ENCODE measurements around the gene NETO2. TPM values are rescaled to one million over a fixed set of nuclear protein-coding genes. Genes with fewer than 3 reads are reported as not detected.

NETO2 gene
- total and polyA plus RNA-seq, 2 of the 13 experiments (the other 11 are each of a cell fraction or from before 2014, with no cell fraction given): 8.2 to 13.5 TPM

- TF ChIP-seq GTF2F1 (IDR thresholded peaks at IDR 0.05; ENCODE audit: low read length) (0 out of 2 replicates have a peak, but pooled peaks have one; percentile 25), ZNF562 (CRISPR knock-in tag; IDR thresholded peaks at IDR 0.05; ENCODE audit: borderline replicate concordance) (no peak), MATR3 (CRISPR knock-in tag; IDR thresholded peaks at IDR 0.05) (no peak), ZNF782 (CRISPR knock-in tag; IDR thresholded peaks at IDR 0.05; ENCODE audit: borderline replicate concordance) (no peak), ZNF776 (CRISPR knock-in tag; IDR thresholded peaks at IDR 0.05) (no peak), ASH2L (IDR thresholded peaks at IDR 0.05; ENCODE audit: insufficient read length, low read depth, low read length) (peak; percentile 57), CEBPG (CRISPR knock-in tag; IDR thresholded peaks at IDR 0.05) (peak; percentile 7; the same call in 1 of the 2 replicates), HOXA5 (CRISPR knock-in tag; IDR thresholded peaks at IDR 0.05) (no peak), CREB1 (IDR thresholded peaks at IDR 0.05) (no peak), CREB1 (CRISPR knock-in tag; IDR thresholded peaks at IDR 0.05) (no peak), MNT (IDR thresholded peaks at IDR 0.05) (no peak), TAF1 (CRISPR knock-in tag; IDR thresholded peaks at IDR 0.05) (peak; percentile 21; the same call in 1 of the 2 replicates), AKAP8 (CRISPR knock-in tag; IDR thresholded peaks at IDR 0.05) (no peak), ZNF282 (IDR thresholded peaks at IDR 0.05; ENCODE audit: partially characterized antibody) (no peak), AHR (CRISPR knock-in tag; IDR thresholded peaks at IDR 0.05) (no peak), POGZ (CRISPR knock-in tag; IDR thresholded peaks at IDR 0.05) (peak; percentile 81), ZNF10 (CRISPR knock-in tag; IDR thresholded peaks at IDR 0.05; ENCODE audit: borderline replicate concordance, low read depth) (no peak), ZNF251 (CRISPR knock-in tag; IDR thresholded peaks at IDR 0.05) (no peak), ZNF101 (CRISPR knock-in tag; IDR thresholded peaks at IDR 0.05; ENCODE audit: borderline replicate concordance, low read depth) (no peak), ZFX (CRISPR knock-in tag; IDR thresholded peaks at IDR 0.05; ENCODE audit: low read depth) (peak; percentile 23; the same call in 1 of the 2 replicates), ZNF879 (CRISPR knock-in tag; IDR thresholded peaks at IDR 0.05) (no peak), PLRG1 (conservative IDR thresholded peaks at IDR 0.05) (no peak), ZFY (CRISPR knock-in tag; IDR thresholded peaks at IDR 0.05) (no peak; the same call in 1 of the 2 replicates), CCAR2 (optimal IDR thresholded peaks at IDR 0.05; ENCODE audit: low read depth, low read length) (no peak), ZNF121 (CRISPR knock-in tag; IDR thresholded peaks at IDR 0.05) (no peak), SRSF4 (IDR thresholded peaks at IDR 0.05; ENCODE audit: low read depth, low read length, poor library complexity, severe bottlenecking) (no peak), ZNF34 (CRISPR knock-in tag; IDR thresholded peaks at IDR 0.05; ENCODE audit: borderline replicate concordance) (no peak), ZNF232 (CRISPR knock-in tag; IDR thresholded peaks at IDR 0.05; ENCODE audit: borderline replicate concordance) (no peak), TBX3 (IDR thresholded peaks at IDR 0.05; ENCODE audit: borderline replicate concordance) (no peak)
- TF ChIP-seq, protein P1, sequence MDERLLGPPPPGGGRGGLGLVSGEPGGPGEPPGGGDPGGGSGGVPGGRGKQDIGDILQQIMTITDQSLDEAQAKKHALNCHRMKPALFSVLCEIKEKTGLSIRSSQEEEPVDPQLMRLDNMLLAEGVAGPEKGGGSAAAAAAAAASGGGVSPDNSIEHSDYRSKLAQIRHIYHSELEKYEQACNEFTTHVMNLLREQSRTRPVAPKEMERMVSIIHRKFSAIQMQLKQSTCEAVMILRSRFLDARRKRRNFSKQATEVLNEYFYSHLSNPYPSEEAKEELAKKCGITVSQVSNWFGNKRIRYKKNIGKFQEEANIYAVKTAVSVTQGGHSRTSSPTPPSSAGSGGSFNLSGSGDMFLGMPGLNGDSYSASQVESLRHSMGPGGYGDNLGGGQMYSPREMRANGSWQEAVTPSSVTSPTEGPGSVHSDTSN (CRISPR knock-in tag; IDR thresholded peaks at IDR 0.05): no peak
- TF ChIP-seq, protein P2, sequence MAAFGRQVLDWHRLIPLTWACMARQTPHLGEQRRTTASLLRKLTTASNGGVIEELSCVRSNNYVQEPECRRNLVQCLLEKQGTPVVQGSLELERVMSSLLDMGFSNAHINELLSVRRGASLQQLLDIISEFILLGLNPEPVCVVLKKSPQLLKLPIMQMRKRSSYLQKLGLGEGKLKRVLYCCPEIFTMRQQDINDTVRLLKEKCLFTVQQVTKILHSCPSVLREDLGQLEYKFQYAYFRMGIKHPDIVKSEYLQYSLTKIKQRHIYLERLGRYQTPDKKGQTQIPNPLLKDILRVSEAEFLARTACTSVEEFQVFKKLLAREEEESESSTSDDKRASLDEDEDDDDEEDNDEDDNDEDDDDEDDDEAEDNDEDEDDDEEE (CRISPR knock-in tag; IDR thresholded peaks at IDR 0.05): no peak
Measured at GRCh38 chr16:47141773-47142485, 1.8 kb downstream of the NETO2 start (continued).

All from HepG2 (cell line).